HepG2 (cell line): ENCODE results near the gene MDP1. TPM values are rescaled to one million over a fixed set of nuclear protein-coding genes. Genes with fewer than 3 reads are reported as not detected.

Source experiments
- FOXP4 ChIP-seq: sonication (generic); formaldehyde crosslinking; IDR thresholded peaks from 2 replicates; pipeline ENCODE4 v1.4.0; 2020; ENCODE audit warnings: missing genetic modification reagents
- GLI4 ChIP-seq: sonication (generic); formaldehyde crosslinking; IDR thresholded peaks from 2 replicates; pipeline ENCODE4 v1.5.1; 2020; ENCODE audit warnings: missing genetic modification reagents, mild to moderate bottlenecking, moderate library complexity, borderline replicate concordance
- KIAA2018 ChIP-seq: sonication (generic); formaldehyde crosslinking; IDR thresholded peaks from 2 replicates; pipeline ENCODE4 v1.5.0; 2020; ENCODE audit warnings: mild to moderate bottlenecking, missing genetic modification reagents, borderline replicate concordance
- KMT2B ChIP-seq: IDR thresholded peaks from 2 replicates; pipeline ENCODE4 v1.6.1; 2016; ENCODE audit warnings: missing genetic modification reagents, missing compliant biosample characterization
- MAZ ChIP-seq, 2 experiments: sonication (generic) in 1 of 2; formaldehyde crosslinking in 1 of 2; IDR thresholded peaks; 2 replicates each; pipeline versions ENCODE4 v1.5.0 to v1.6.1; 2012 to 2020; ENCODE audit warnings: low read depth in 2 of 2, mild to moderate bottlenecking in 2 of 2, borderline replicate concordance in 1 of 2, improper control_type of control experiment in 1 of 2, low read length in 1 of 2, missing genetic modification reagents in 1 of 2, moderate library complexity in 1 of 2
- MTA3 ChIP-seq: sonication (generic); formaldehyde crosslinking; IDR thresholded peaks from 2 replicates; pipeline ENCODE4 v1.4.0; 2020; ENCODE audit warnings: missing genetic modification reagents
- PCBP2 ChIP-seq: fragments of 200-400 bp; formaldehyde crosslinking; optimal IDR thresholded peaks from 2 replicates; pipeline ENCODE3; 2018; ENCODE audit warnings: low read length, low read depth; ENCODE audit not compliant: poor library complexity, severe bottlenecking
- TCF7 ChIP-seq: sonication (generic); IDR thresholded peaks from 2 replicates; pipeline ENCODE4 v1.6.1; 2016; ENCODE audit warnings: antibody characterized with exemption, low read depth
- THAP9 ChIP-seq: sonication (generic); formaldehyde crosslinking; IDR thresholded peaks from 2 replicates; pipeline ENCODE4; 2020; ENCODE audit warnings: missing genetic modification reagents, mild to moderate bottlenecking, borderline replicate concordance
- ZNF143 ChIP-seq: sonication (generic); formaldehyde crosslinking; IDR thresholded peaks from 2 replicates; pipeline ENCODE4 v1.4.0; 2020; ENCODE audit warnings: missing genetic modification reagents
- ZNF225 ChIP-seq: sonication (generic); formaldehyde crosslinking; IDR thresholded peaks from 2 replicates; pipeline ENCODE4 v1.4.0; 2020; ENCODE audit warnings: mild to moderate bottlenecking, missing genetic modification reagents
- ZNF709 ChIP-seq: sonication (generic); formaldehyde crosslinking; IDR thresholded peaks from 2 replicates; pipeline ENCODE4 v1.5.0; 2020; ENCODE audit warnings: mild to moderate bottlenecking, missing genetic modification reagents
- ZNF75D ChIP-seq: sonication (generic); formaldehyde crosslinking; IDR thresholded peaks from 2 replicates; pipeline ENCODE4 v1.8.1; 2023; ENCODE audit warnings: missing genetic modification reagents, mild to moderate bottlenecking, borderline replicate concordance
- ZNF768 ChIP-seq: sonication (generic); formaldehyde crosslinking; IDR thresholded peaks from 2 replicates; pipeline ENCODE4 v1.4.0; 2020; ENCODE audit warnings: missing genetic modification reagents
- polyA plus RNA-seq, 8 experiments: library from polyadenylated mRNA; depleted of rRNA in 3 of 8; stranded (reverse) in 7 of 8; unstranded in 1 of 8; fragments of >200 nt; fragmentation: Illumina TruSeq in 4 of 8; extraction: Trizol in 4 of 8; gene quantifications; 2 replicates each; pipeline versions ENCODE4 v1.2.1 to v1.2.3, GENCODE V29; 2011 to 2016; ENCODE audit warnings: low read depth in 4 of 8, missing spikeins in 1 of 8, mixed read lengths in 1 of 8; ENCODE audit not compliant: insufficient read depth in 1 of 8
- total RNA-seq, 5 experiments: library from RNA; depleted of rRNA; stranded (reverse); fragments of >200 nt; fragmentation: Illumina TruSeq; extraction: Trizol; gene quantifications; 2 replicates each; pipeline ENCODE4 v1.2.3, GENCODE V29; 2016; ENCODE audit warnings: low read depth in 1 of 5

MDP1 gene
- total and polyA plus RNA-seq, 2 of the 13 experiments (the other 11 are each of a cell fraction or from before 2014, with no cell fraction given): 44.1 to 48.7 TPM

- TF ChIP-seq KIAA2018 (no peak), ZNF143 (CRISPR knock-in tag) (no peak), ZNF75D (CRISPR knock-in tag) (no peak), MTA3 (CRISPR knock-in tag) (no peak), GLI4 (CRISPR knock-in tag) (no peak), MAZ (IDR thresholded peaks at IDR 0.05; ENCODE audit: borderline replicate concordance, low read depth, low read length) (no peak), MAZ (CRISPR knock-in tag; IDR thresholded peaks at IDR 0.05; ENCODE audit: low read depth) (no peak), ZNF709 (CRISPR knock-in tag) (no peak), ZNF768 (CRISPR knock-in tag) (no peak), THAP9 (no peak), TCF7 (no peak), KMT2B (no peak), PCBP2 (no peak), FOXP4 (CRISPR knock-in tag) (no peak), ZNF225 (no peak; the same call in 1 of the 2 replicates)
Measured at GRCh38 chr14:24196071-24197055, 19.5 kb downstream of the MDP1 start (continued).
